OCI-LY7 (cell line): ENCODE data around the gene CDH23.

Source experiments
- EZH2phosphoT487 ChIP-seq: fragments of 200-600 bp; sonication (generic); IDR thresholded peaks from 2 replicates; pipeline ENCODE4 v1.6.1; 2018; ENCODE audit warnings: low read depth, borderline replicate concordance, mild to moderate bottlenecking, mixed run types, antibody characterized with exemption, low read length, moderate library complexity, mixed read lengths
- TF ChIP-seq, protein P1 (sequence below): fragments of 200-600 bp; sonication (generic); conservative IDR thresholded peaks from 2 replicates; pipeline ENCODE4 v1.5.1; 2014; ENCODE audit warnings: mild to moderate bottlenecking, antibody characterized with exemption, low read length, moderate library complexity, mixed read lengths

GRCh38 chr10:71837098-71837827 lies 440.5 kb downstream of the CDH23 start:
- TF ChIP-seq, protein P1, sequence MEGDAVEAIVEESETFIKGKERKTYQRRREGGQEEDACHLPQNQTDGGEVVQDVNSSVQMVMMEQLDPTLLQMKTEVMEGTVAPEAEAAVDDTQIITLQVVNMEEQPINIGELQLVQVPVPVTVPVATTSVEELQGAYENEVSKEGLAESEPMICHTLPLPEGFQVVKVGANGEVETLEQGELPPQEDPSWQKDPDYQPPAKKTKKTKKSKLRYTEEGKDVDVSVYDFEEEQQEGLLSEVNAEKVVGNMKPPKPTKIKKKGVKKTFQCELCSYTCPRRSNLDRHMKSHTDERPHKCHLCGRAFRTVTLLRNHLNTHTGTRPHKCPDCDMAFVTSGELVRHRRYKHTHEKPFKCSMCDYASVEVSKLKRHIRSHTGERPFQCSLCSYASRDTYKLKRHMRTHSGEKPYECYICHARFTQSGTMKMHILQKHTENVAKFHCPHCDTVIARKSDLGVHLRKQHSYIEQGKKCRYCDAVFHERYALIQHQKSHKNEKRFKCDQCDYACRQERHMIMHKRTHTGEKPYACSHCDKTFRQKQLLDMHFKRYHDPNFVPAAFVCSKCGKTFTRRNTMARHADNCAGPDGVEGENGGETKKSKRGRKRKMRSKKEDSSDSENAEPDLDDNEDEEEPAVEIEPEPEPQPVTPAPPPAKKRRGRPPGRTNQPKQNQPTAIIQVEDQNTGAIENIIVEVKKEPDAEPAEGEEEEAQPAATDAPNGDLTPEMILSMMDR: peak; percentile 98
- no peak for TF ChIP-seq EZH2phosphoT487
